ENCODE results near the gene IFIT1B.
"Not testable (repeated sequence)": the region's sequence is repeated elsewhere in the genome, so short reads cannot be mapped to it uniquely, and the experiment has no call there.

Gene IFIT1B, protein sequence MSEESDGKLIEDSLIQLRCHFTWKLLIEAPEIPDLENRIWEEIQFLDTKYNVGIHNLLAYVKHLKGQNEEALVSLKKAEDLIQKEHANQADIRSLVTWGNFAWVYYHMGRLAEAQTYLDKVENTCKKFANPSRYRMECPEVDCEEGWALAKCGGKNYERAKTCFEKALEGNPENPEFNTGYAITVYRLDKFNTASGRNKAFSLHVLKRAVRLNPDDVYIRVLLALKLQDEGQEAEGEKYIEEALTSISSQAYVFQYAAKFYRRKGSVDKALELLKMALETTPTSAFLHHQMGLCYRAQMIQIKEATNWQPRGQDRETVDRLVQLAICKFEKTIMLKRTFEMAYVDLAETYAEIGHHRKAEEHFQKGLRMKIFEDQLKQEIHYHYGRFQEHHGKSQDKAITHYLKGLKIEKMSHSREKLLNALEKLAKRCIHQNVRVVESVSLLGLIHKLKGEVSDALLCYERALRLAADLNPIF

GRCh38 chr10:89377705-89378637 is at the start of gene IFIT1B:
Gene IFIT1B, plus strand, starts transcription at chr10:89378056. Its CDS starts 80 bp downstream, at chr10:89378136.
- DNase-seq (ENCODE audit: low spot score) = no peak

GRCh38 chr10:89329151-89329550 is 48.7 kb upstream of the IFIT1B start:
- no peak for DNase-seq (ENCODE audit: low spot score)

DNA sequence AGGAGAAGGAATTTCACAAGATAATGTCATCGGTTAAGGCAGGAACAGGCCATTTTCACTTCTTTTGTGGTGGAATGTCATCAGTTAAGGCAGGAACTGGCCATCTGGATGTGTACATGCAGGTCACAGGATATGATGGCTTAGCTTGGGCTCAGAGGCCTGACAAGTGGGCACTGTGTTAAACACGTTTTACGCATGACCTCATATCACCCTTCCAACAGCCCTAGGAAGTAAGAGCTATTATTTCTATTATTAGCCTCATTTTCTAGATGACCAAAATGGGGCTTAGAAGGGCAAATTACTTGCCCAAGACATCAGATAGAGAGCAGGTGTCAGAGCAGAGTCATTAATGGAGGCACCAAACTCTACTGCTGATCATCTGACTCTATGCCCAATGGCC is 47.8 kb upstream of the IFIT1B start:
- peak; percentile 55 for DNase-seq (ENCODE audit: low spot score)

DNA sequence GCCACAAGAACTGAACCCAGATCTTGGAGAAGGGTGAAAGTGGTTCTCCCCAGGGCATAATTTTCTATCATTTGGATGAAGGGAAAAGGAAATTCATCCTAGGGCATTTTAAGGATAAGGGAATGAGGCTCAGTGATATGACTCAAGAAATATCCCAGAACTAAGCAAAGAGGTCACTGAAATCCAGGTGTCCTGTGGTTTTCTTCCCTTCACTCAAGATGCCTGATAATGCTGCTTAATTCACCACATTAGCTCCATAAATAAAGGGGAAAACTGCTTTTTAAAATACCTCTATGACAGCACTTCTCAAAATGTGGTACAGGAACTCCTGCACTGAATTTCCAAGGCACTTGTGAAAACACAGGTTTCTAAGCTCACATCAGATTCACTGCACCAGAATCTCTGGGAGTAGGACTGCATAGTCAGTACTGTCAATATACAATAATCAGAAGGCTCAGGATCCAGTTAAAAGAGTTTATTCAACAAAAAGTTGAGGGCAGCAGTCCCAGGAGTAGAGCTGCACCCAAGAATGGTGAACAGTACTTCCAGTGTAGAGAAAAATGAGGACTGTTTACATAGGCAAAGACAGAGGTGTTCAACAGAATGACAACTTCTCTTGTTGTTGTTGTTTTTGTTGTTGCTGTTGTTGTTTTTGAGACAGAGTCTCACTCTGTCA is 47.2 kb upstream of the IFIT1B start:
- no peak for DNase-seq (ENCODE audit: low spot score)

GRCh38 chr10:89331487-89332122 is 46.3 kb upstream of the IFIT1B start:
- not testable (repeated sequence) for DNase-seq (ENCODE audit: low spot score)

DNA sequence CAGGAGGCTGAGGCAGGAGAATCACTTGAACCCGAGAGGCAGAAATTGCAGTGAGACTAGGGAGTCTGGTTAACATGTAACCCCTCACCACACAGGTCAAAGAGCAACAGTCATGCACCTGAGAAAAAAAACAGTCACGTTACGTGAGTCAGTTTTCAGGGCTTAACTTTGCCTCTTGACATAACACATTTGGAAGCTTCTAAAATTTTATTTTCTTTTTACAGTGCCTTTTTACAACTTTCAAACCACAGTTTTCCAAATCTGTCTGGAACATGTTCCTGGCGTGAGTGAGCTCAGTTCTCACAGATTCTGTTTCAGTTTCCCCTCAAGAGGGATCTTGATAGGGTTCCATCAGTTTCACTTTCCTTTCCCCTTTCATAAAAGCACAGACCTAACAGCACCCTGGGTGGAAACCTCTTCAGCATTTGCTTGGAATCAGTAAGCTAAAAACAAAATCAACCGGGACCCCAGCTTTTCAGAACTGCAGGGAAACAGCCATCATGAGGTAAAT is 45.7 kb upstream of the IFIT1B start:
- no peak for DNase-seq (ENCODE audit: low spot score)

- no peak for DNase-seq (ENCODE audit: low spot score)
Measured at GRCh38 chr10:89335226-89335625, 42.6 kb upstream of the IFIT1B start.

- DNase-seq (ENCODE audit: low spot score) = no peak
Measured at GRCh38 chr10:89336241-89336640, 41.6 kb upstream of the IFIT1B start.

- peak; percentile 52 for DNase-seq (ENCODE audit: low spot score)
Measured at GRCh38 chr10:89337484-89337883, 40.4 kb upstream of the IFIT1B start.

GRCh38 chr10:89338713-89339112 is 39.1 kb upstream of the IFIT1B start:
- no peak for DNase-seq (ENCODE audit: low spot score)

DNA sequence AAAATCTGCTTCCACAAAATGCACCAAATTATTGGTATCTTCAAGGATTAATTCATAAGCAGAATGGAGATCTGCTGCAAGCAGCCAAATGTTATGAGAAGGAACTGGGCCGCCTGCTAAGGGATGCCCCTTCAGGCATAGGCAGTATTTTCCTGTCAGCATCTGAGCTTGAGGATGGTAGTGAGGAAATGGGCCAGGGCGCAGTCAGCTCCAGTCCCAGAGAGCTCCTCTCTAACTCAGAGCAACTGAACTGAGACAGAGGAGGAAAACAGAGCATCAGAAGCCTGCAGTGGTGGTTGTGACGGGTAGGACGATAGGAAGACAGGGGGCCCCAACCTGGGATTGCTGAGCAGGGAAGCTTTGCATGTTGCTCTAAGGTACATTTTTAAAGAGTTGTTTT is 38.0 kb upstream of the IFIT1B start:
- DNase-seq (ENCODE audit: low spot score) = no peak

DNA sequence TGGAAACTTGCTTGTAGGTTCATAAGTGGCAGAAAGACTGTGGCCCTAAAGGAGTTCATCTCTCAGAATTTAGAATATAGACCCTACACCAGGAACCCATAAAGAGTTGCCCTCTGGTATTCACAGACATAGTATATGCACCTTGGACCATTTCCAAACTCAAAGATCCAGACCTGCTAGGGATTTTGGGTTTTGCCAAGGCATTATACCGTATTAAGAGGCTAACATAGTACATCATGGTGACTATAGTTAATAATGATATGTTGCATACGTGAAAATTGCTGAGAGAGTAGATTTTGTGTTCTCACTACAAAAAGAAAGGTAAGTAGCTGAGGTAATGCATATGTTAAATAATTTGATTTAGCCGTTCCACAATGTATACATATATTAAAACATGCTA is 36.2 kb upstream of the IFIT1B start:
- no peak for DNase-seq (ENCODE audit: low spot score)

DNA sequence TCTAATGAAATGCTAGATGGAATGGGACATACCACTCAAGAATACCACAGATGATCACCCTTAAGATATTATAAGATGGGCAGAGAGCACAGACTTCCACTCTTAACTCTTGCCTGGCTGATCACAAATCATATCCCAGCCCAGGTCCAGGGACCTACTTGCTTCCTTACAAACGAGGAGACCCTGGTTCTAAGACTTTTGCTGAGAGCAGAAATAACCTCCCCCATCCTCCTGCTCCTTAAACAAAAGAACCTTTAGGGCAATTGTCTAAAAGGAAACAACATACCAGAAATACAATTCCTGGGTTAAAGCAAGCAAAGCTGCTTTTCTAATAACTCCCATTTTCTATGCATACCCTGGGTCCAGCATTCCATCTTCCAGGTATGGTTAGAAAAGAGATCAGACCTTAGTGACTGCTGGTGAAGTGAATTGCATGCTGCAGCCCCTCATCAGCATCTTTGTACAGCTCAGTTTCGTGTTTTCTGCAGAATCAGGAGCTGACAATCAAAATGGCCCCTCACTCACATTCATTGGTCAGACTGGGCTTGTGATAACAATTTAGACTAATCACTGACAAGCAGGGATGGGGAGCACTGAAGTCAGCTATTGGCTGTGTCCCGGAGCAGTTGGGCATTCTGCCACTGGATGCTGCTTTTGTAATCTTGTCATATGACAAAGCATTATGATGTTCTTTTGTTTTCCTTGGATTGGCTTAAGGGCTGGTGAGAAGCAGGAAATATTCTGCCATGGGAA is 35.5 kb upstream of the IFIT1B start:
- DNase-seq (ENCODE audit: low spot score) = peak; percentile 45

GRCh38 chr10:89343089-89343767 is 34.6 kb upstream of the IFIT1B start:
- no peak for DNase-seq (ENCODE audit: low spot score)

GRCh38 chr10:89344156-89344555 is 33.7 kb upstream of the IFIT1B start:
- DNase-seq (ENCODE audit: low spot score) = no peak

GRCh38 chr10:89345367-89346000 is 32.4 kb upstream of the IFIT1B start:
- DNase-seq (ENCODE audit: low spot score) = no peak

DNA sequence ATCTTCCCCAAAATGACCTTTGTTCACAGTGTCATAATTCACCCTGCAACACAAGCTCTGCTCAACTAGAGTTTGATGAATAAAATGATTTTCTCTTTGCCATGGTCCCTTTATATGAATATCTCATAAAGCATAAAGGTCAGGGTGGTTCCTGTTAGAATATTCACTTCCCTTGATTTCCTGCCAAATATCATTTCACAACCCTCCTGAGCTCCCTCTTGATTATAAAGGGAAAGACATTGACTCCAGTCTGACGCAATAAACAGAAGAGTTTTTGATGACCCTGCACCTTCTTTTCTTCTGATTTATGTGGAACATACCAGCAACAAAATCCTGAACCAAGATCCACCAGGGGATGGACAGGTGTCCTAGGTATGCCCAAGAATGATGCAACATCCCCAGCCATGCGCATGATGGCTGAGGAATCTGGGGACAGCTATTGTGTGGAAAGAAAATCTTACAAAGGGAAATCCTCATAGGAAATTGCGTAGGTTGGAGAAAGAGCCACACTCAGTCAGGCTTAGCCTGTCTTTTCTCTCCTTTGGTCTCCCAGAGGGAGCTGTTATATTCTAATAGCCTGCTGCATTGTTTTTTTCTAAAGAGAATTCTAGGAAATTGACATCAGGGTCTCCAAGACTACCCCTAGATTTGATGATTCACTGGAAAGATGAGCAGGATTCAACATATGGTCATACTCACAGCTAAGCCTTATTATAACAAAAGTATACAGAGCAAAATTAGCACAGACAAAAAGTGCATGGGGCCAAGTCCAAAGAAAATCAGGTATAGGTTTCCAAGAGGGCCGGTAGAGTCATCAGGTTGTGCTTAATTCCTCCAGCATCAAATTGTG is 31.2 kb upstream of the IFIT1B start:
- DNase-seq (ENCODE audit: low spot score) = peak; percentile 68

GRCh38 chr10:89347701-89348457 is 30.0 kb upstream of the IFIT1B start:
- no peak for DNase-seq (ENCODE audit: low spot score)
